Keratinocyte (primary cell): Measurements from ENCODE around the gene TCF7L2. TPM values are rescaled to one million over a fixed set of nuclear protein-coding genes. Genes with fewer than 3 reads are reported as not detected.

Experiments used
- DNase-seq: peaks from one replicate; pipeline ENCODE4 v3.0.0-alpha.2; 2011; ENCODE audit warnings: low read depth, missing footprints, low spot score
- FAIRE-seq: peaks from 2 replicates; lab custom pipeline; 2011; peaks lifted over from hg19 to GRCh38; lab: Jason Lieb, UNC
- H2AFZ ChIP-seq: 2 replicates; pipeline ENCODE4 v1.6.0; 2012; ENCODE audit warnings: low read length, control low read depth, inconsistent platforms; ENCODE audit not compliant: control insufficient read depth
- H3K27ac ChIP-seq: 2 replicates; pipeline ENCODE4 v1.5.1; 2011; ENCODE audit warnings: low read length; ENCODE audit not compliant: control insufficient read depth, insufficient read depth
- H3K27me3 ChIP-seq: 3 replicates; pipeline ENCODE4 v1.6.0; 2011; ENCODE audit warnings: low read length; ENCODE audit not compliant: control insufficient read depth, insufficient read depth; ENCODE audit errors: extremely low read depth
- H3K36me3 ChIP-seq, 2 experiments: 2 replicates in 1 of 2; 3 replicates in 1 of 2; pipeline ENCODE4 v1.5.1; 2011; ENCODE audit warnings: low read length in 2 of 2, mild to moderate bottlenecking in 1 of 2; ENCODE audit not compliant: control insufficient read depth in 2 of 2, insufficient read depth in 2 of 2; ENCODE audit errors: extremely low read depth in 1 of 2
- H3K4me1 ChIP-seq: 3 replicates; pipeline ENCODE4 v1.5.1; 2011; ENCODE audit warnings: low read length; ENCODE audit not compliant: control insufficient read depth, insufficient read depth; ENCODE audit errors: extremely low read depth
- H3K4me2 ChIP-seq: 3 replicates; pipeline ENCODE4 v1.6.0; 2011; ENCODE audit warnings: low read depth, low read length; ENCODE audit not compliant: control insufficient read depth, insufficient read depth; ENCODE audit errors: extremely low read depth
- H3K4me3 ChIP-seq, 3 experiments: fragments of 200-600 bp in 1 of 3; sonication (generic) in 1 of 3; 2 replicates in 2 of 3; 3 replicates in 1 of 3; pipeline ENCODE4 v1.5.1; 2011 to 2016; ENCODE audit warnings: low read length in 3 of 3, mild to moderate bottlenecking in 3 of 3, control low read depth in 2 of 3, inconsistent platforms in 1 of 3, low read depth in 1 of 3, mixed read lengths in 1 of 3, mixed run types in 1 of 3, moderate library complexity in 1 of 3; ENCODE audit not compliant: control insufficient read depth in 2 of 3, insufficient read depth in 2 of 3; ENCODE audit errors: extremely low read depth in 1 of 3
- H3K79me2 ChIP-seq: 2 replicates; pipeline ENCODE4 v1.6.0; 2012; ENCODE audit warnings: low read length; ENCODE audit not compliant: control insufficient read depth, insufficient read depth
- H3K9ac ChIP-seq: 3 replicates; pipeline ENCODE4 v1.6.0; 2011; ENCODE audit warnings: low read length; ENCODE audit not compliant: control insufficient read depth, insufficient read depth; ENCODE audit errors: extremely low read depth
- H3K9me1 ChIP-seq: 3 replicates; pipeline ENCODE4 v1.6.0; 2011; ENCODE audit warnings: low read length; ENCODE audit not compliant: control insufficient read depth, insufficient read depth; ENCODE audit errors: extremely low read depth
- H3K9me3 ChIP-seq: 2 replicates; pipeline ENCODE4 v1.5.1; 2012; ENCODE audit warnings: low read depth, low read length; ENCODE audit not compliant: control insufficient read depth
- H4K20me1 ChIP-seq: 3 replicates; pipeline ENCODE4 v1.6.0; 2011; ENCODE audit warnings: low read length; ENCODE audit not compliant: control insufficient read depth, insufficient read depth; ENCODE audit errors: extremely low read depth
- CTCF ChIP-seq, 3 experiments: IDR thresholded peaks in 1 of 3; conservative IDR thresholded peaks in 1 of 3; optimal IDR thresholded peaks in 1 of 3; 2 replicates in 2 of 3; 3 replicates in 1 of 3; pipeline versions ENCODE3 to v1.5.1; 2011; ENCODE audit warnings: low read length in 3 of 3, mild to moderate bottlenecking in 3 of 3, moderate library complexity in 2 of 3, control low read depth in 1 of 3, inconsistent platforms in 1 of 3; ENCODE audit not compliant: insufficient read depth in 2 of 3; ENCODE audit errors: extremely low read depth in 1 of 3
- EZH2 ChIP-seq: IDR thresholded peaks from one replicate; pipeline ENCODE4 v1.6.1; 2012; ENCODE audit warnings: inconsistent platforms, mild to moderate bottlenecking, low read length, moderate library complexity
- dilution Hi-C: fragments of 300-500 bp; cut with MboI; formaldehyde crosslinking; loops from one replicate; pipeline ENCODE4 v1.7.0; 2020; ENCODE audit warnings: low sequenced_read_pairs; ENCODE audit not compliant: extremely low pct_ligation_motif_present
- polyA plus RNA-seq, 5 experiments: library from polyadenylated mRNA; depleted of rRNA in 3 of 5; stranded (reverse) in 3 of 5; stranded (forward) in 1 of 5; unstranded in 1 of 5; fragments of >200 nt; gene quantifications; 1 replicate in 1 of 5; 2 replicates in 3 of 5; 3 replicates in 1 of 5; pipeline versions ENCODE4 v1.2.1 to v1.2.3, GENCODE V29; 2011 to 2012; ENCODE audit warnings: missing spikeins in 2 of 5, low read depth in 1 of 5, low replicate concordance in 1 of 5

Gene TCF7L2
- polyA plus RNA-seq, 1 donor (not counting 4 experiments of a cell fraction or from before 2014, with no cell fraction given): 2.5 TPM

GRCh38 chr10:112918771-112919170, 31.3 kb upstream of the TCF7L2 start:
- Histone ChIP-seq H3K4me3 (no peak overlapping the region), H3K9me1 (no peaks in the 10 kb centered on the region), H3K36me3 (no peaks in the 10 kb centered on the region), H3K9me3 (no peaks in the 10 kb centered on the region), H2AFZ (no peak overlapping the region), H3K9ac (no peak overlapping the region), H4K20me1 (no peaks in the 10 kb centered on the region), H3K4me2 (no peak overlapping the region), H3K27me3 (no peaks in the 10 kb centered on the region), H3K27ac (no peak overlapping the region), H3K79me2 (no peaks in the 10 kb centered on the region), H3K4me1 (peaks cover 25% of the 10 kb centered on the region)
- no peak for FAIRE-seq
- TF ChIP-seq CTCF (optimal IDR thresholded peaks at IDR 0.05 in 1 of 3, IDR thresholded peaks at IDR 0.05 in 1 of 3, conservative IDR thresholded peaks at IDR 0.05 in 1 of 3; ENCODE audit: extremely low read depth in 1 of 3, insufficient read depth in 2 of 3, low read length in 3 of 3) (no peak), EZH2 (no peak)
- DNase-seq: no peak
- dilution Hi-C loops: no loop called here

GRCh38 chr10:112919721-112920120, 30.3 kb upstream of the TCF7L2 start:
- Histone ChIP-seq H3K4me2 (peak overlapping the region; percentile 56), H3K79me2 (no peaks in the 10 kb centered on the region), H4K20me1 (no peaks in the 10 kb centered on the region), H3K9me1 (no peaks in the 10 kb centered on the region), H3K36me3 (no peaks in the 10 kb centered on the region), H3K4me1 (peaks cover 25% of the 10 kb centered on the region), H3K9ac (no peak overlapping the region), H2AFZ (no peak overlapping the region), H3K9me3 (no peaks in the 10 kb centered on the region), H3K4me3 (no peak overlapping the region), H3K27me3 (no peaks in the 10 kb centered on the region), H3K27ac (no peak overlapping the region)
- DNase-seq (peak; percentile 36), FAIRE-seq (peak; percentile 95)
- TF ChIP-seq EZH2 (no peak), CTCF (optimal IDR thresholded peaks at IDR 0.05 in 1 of 3, IDR thresholded peaks at IDR 0.05 in 1 of 3, conservative IDR thresholded peaks at IDR 0.05 in 1 of 3; ENCODE audit: extremely low read depth in 1 of 3, insufficient read depth in 2 of 3, low read length in 3 of 3) (no peak)
- dilution Hi-C loops: no loop called here
